IPS-11a (cell line): Measurements from ENCODE around the gene HP1BP3.
"Not testable (repeated sequence)": the region's sequence is repeated elsewhere in the genome, so short reads cannot be mapped to it uniquely, and the experiment has no call there.

Experiments used
- H3K4me3 ChIP-seq: one replicate; pipeline ENCODE4 v1.5.1; 2013; ENCODE audit warnings: low read depth, low read length, control low read depth

The HP1BP3 gene

GRCh38 chr1:20787029-20787839, at the start of gene HP1BP3:
HP1BP3 (minus strand) TSS chr1:20787307; CDS start chr1:20780440, 6,867 bp downstream.
- H3K4me3 ChIP-seq = peak within 1 kb of the TSS; percentile 77

- H3K4me3 ChIP-seq = no peak overlapping the region
Observed at GRCh38 chr1:20836230-20836629, 49.1 kb upstream of the HP1BP3 start.

GRCh38 chr1:20834780-20835179, 47.7 kb upstream of the HP1BP3 start:
- H3K4me3 ChIP-seq = no peak overlapping the region

GRCh38 chr1:20834192-20834591, 47.1 kb upstream of the HP1BP3 start:
- H3K4me3 ChIP-seq = no peak overlapping the region

- no peak overlapping the region for H3K4me3 ChIP-seq
Observed at GRCh38 chr1:20830378-20830777, 43.3 kb upstream of the HP1BP3 start.

GRCh38 chr1:20829946-20830345, 42.8 kb upstream of the HP1BP3 start:
- H3K4me3 ChIP-seq = no peak overlapping the region

- H3K4me3 ChIP-seq = no peak overlapping the region
Observed at GRCh38 chr1:20829531-20829930, 42.4 kb upstream of the HP1BP3 start.

GRCh38 chr1:20823845-20824244, 36.7 kb upstream of the HP1BP3 start:
- no peak overlapping the region for H3K4me3 ChIP-seq

- no peak overlapping the region for H3K4me3 ChIP-seq
Observed at GRCh38 chr1:20821466-20821865, 34.4 kb upstream of the HP1BP3 start.

- H3K4me3 ChIP-seq = no peak overlapping the region
Observed at GRCh38 chr1:20819818-20820217, 32.7 kb upstream of the HP1BP3 start.

GRCh38 chr1:20814534-20814871, 27.4 kb upstream of the HP1BP3 start:
- H3K4me3 ChIP-seq = no peak overlapping the region

- H3K4me3 ChIP-seq = no peak overlapping the region
Observed at GRCh38 chr1:20811916-20812315, 24.8 kb upstream of the HP1BP3 start.

GRCh38 chr1:20793236-20793635, 6.1 kb upstream of the HP1BP3 start:
- H3K4me3 ChIP-seq = no peak overlapping the region

- no peak overlapping the region for H3K4me3 ChIP-seq
Observed at GRCh38 chr1:20792196-20792595, 5.1 kb upstream of the HP1BP3 start.

- H3K4me3 ChIP-seq = no peak overlapping the region
Observed at GRCh38 chr1:20790785-20791184, 3.7 kb upstream of the HP1BP3 start.

- not testable (repeated sequence) for H3K4me3 ChIP-seq
Observed at GRCh38 chr1:20789598-20789997, 2.5 kb upstream of the HP1BP3 start.

GRCh38 chr1:20787840-20788795, 1.0 kb upstream of the HP1BP3 start:
- peak overlapping the region; percentile 77 for H3K4me3 ChIP-seq

- peak overlapping the region; percentile 77 for H3K4me3 ChIP-seq
Observed at GRCh38 chr1:20786253-20787028, 666 bp downstream of the HP1BP3 start.

GRCh38 chr1:20785907-20786252, 1.2 kb downstream of the HP1BP3 start:
- peak overlapping the region; percentile 77 for H3K4me3 ChIP-seq

- no peak overlapping the region for H3K4me3 ChIP-seq
Observed at GRCh38 chr1:20775700-20776099, 11.4 kb downstream of the HP1BP3 start.

GRCh38 chr1:20771780-20772179, 15.3 kb downstream of the HP1BP3 start:
- no peak overlapping the region for H3K4me3 ChIP-seq
